HG02943 (cell line): Measurements from ENCODE around the gene ARHGAP31.
"Not testable (repeated sequence)": the region's sequence is repeated elsewhere in the genome, so short reads cannot be mapped to it uniquely, and the experiment has no call there.

Source experiments
- ATAC-seq: cut with Tn5 transposase; IDR thresholded peaks from one replicate; pipeline ENCODE4 v1.9.1; 2021; ENCODE audit warnings: mild to moderate bottlenecking, low read depth, moderate library complexity; ENCODE audit not compliant: unreplicated experiment

The ARHGAP31 gene

GRCh38 chr3:119318876-119319275 is 24.7 kb downstream of the ARHGAP31 start:
- ATAC-seq, result no peak

GRCh38 chr3:119319311-119319710 is 25.1 kb downstream of the ARHGAP31 start:
- ATAC-seq, result no peak

- not testable (repeated sequence) for ATAC-seq
These were observed 26.6 kb downstream of the ARHGAP31 start for GRCh38 chr3:119320785-119321184.

GRCh38 chr3:119322021-119322834 is 28.0 kb downstream of the ARHGAP31 start:
- ATAC-seq, result peak; percentile 40

- peak; percentile 90 for ATAC-seq
These were observed 28.9 kb downstream of the ARHGAP31 start for GRCh38 chr3:119322835-119323722.

- no peak for ATAC-seq
These were observed 29.5 kb downstream of the ARHGAP31 start for GRCh38 chr3:119323723-119324085.

- ATAC-seq, result no peak
These were observed 30.7 kb downstream of the ARHGAP31 start for GRCh38 chr3:119324899-119325298.

- ATAC-seq, result no peak
These were observed 32.8 kb downstream of the ARHGAP31 start for GRCh38 chr3:119326976-119327375.

- ATAC-seq, result no peak
These were observed 35.4 kb downstream of the ARHGAP31 start for GRCh38 chr3:119329551-119329950.

GRCh38 chr3:119330181-119330580 is 36.0 kb downstream of the ARHGAP31 start:
- no peak for ATAC-seq

GRCh38 chr3:119330858-119331257 is 36.7 kb downstream of the ARHGAP31 start:
- no peak for ATAC-seq

GRCh38 chr3:119331661-119332060 is 37.5 kb downstream of the ARHGAP31 start:
- no peak for ATAC-seq

- ATAC-seq, result no peak
These were observed 39.8 kb downstream of the ARHGAP31 start for GRCh38 chr3:119333773-119334509.

GRCh38 chr3:119336823-119337222 is 42.6 kb downstream of the ARHGAP31 start:
- ATAC-seq, result no peak

GRCh38 chr3:119337407-119337806 is 43.2 kb downstream of the ARHGAP31 start:
- not testable (repeated sequence) for ATAC-seq

GRCh38 chr3:119338754-119339153 is 44.6 kb downstream of the ARHGAP31 start:
- no peak for ATAC-seq

GRCh38 chr3:119340014-119340413 is 45.8 kb downstream of the ARHGAP31 start:
- no peak for ATAC-seq

- ATAC-seq, result no peak
These were observed 46.3 kb downstream of the ARHGAP31 start for GRCh38 chr3:119340446-119340845.

- ATAC-seq, result no peak
These were observed 48.0 kb downstream of the ARHGAP31 start for GRCh38 chr3:119342176-119342575.

GRCh38 chr3:119343719-119344118 is 49.5 kb downstream of the ARHGAP31 start:
- ATAC-seq, result peak; percentile 64

GRCh38 chr3:119346076-119346496 is 51.9 kb downstream of the ARHGAP31 start:
- no peak for ATAC-seq
